MCF 10A (cell line): ENCODE results near the gene DOHH. TPM values are rescaled to one million over a fixed set of nuclear protein-coding genes. Genes with fewer than 3 reads are reported as not detected.

Experiments
- BruUV-seq: library from RNA; stranded (reverse); fragments of 400-500 nt; replicated peaks from 2 replicates; lab custom pipeline; 2021; lab: Mats Ljungman, UMichigan
- CTCF ChIA-PET: fragments of 300-600 bp; sonication (Branson Sonifier 250); formaldehyde crosslinking; extraction: SDS; loops from one replicate; lab custom pipeline; 2021; ENCODE audit warnings: antibody characterized with exemption, inconsistent platforms; lab: Yijun Ruan, JAX
- POLR2A ChIA-PET: fragments of 300-600, 350-650 bp; sonication (Branson Sonifier 250); formaldehyde crosslinking; extraction: SDS; loops from one replicate; lab custom pipeline; 2020; ENCODE audit warnings: antibody characterized with exemption, inconsistent platforms; lab: Yijun Ruan, JAX
- DNase-seq: peaks from one replicate; pipeline ENCODE4 v3.0.0-alpha.2; 2018; ENCODE audit not compliant: unreplicated experiment
- H3K27ac Mint-ChIP-seq: one replicate; pipeline ENCODE4 v1.8.0; 2022; ENCODE audit warnings: mild to moderate bottlenecking, low read depth, mixed read lengths; ENCODE audit not compliant: unreplicated experiment
- H3K27me3 Mint-ChIP-seq: one replicate; pipeline ENCODE4 v1.8.0; 2022; ENCODE audit warnings: mixed read lengths; ENCODE audit not compliant: insufficient read depth, unreplicated experiment
- H3K36me3 Mint-ChIP-seq: one replicate; pipeline ENCODE4 v1.8.0; 2022; ENCODE audit warnings: mild to moderate bottlenecking, moderate library complexity, mixed read lengths; ENCODE audit not compliant: insufficient read depth, unreplicated experiment
- H3K4me1 Mint-ChIP-seq: one replicate; pipeline ENCODE4 v1.8.0; 2022; ENCODE audit warnings: mixed read lengths; ENCODE audit not compliant: insufficient read depth, unreplicated experiment
- H3K4me3 Mint-ChIP-seq: one replicate; pipeline ENCODE4 v1.8.0; 2022; ENCODE audit warnings: mild to moderate bottlenecking, moderate library complexity, mixed read lengths; ENCODE audit not compliant: unreplicated experiment
- H3K9me3 Mint-ChIP-seq: one replicate; pipeline ENCODE4 v1.8.0; 2022; ENCODE audit warnings: mixed read lengths; ENCODE audit not compliant: unreplicated experiment
- CTCF ChIP-seq: fragments of 200-600 bp; IDR thresholded peaks from one replicate; pipeline ENCODE4 v1.8.0; 2022; ENCODE audit warnings: antibody characterized with exemption, mild to moderate bottlenecking; ENCODE audit not compliant: unreplicated experiment
- intact Hi-C: fragments of 100-400 bp; cut with micrococcal nuclease; formaldehyde crosslinking; loops from 2 replicates; pipeline ENCODE4 v1.14.1; 2022
- total RNA-seq: library from RNA; stranded (reverse); gene quantifications from 2 replicates; pipeline ENCODE4 v1.2.3, GENCODE V29; 2022

The DOHH gene
- total RNA-seq, 1 experiment from 2014 or later = 16.3 TPM

- Mint-ChIP-seq H3K36me3 (peaks cover 63% of the 10 kb centered on the region), H3K4me1 (no peaks in the 10 kb centered on the region), H3K27ac (no peak overlapping the region), H3K4me3 (no peak overlapping the region), H3K27me3 (no peaks in the 10 kb centered on the region), H3K9me3 (no peaks in the 10 kb centered on the region)
- intact Hi-C loops = no loop called here
- BruUV-seq = no TSS peak
- ChIA-PET POLR2A (no interaction called here), CTCF (no interaction called here)
- no peak for DNase-seq
- no peak for TF ChIP-seq CTCF
These were observed 34.7 kb upstream of the DOHH start for GRCh38 chr19:3535235-3535535.

GRCh38 chr19:3534375-3535234 is 34.1 kb upstream of the DOHH start:
- no peak for DNase-seq
- POLR2A ChIA-PET = interaction anchor here (0.9 kb wide), 1 partner anchor 24 kb away, joined by 3 read pairs; no protein-coding TSS in a partner anchor
- no peak overlapping the region for H3K4me3 Mint-ChIP-seq
- no peaks in the 10 kb centered on the region for H3K4me1 Mint-ChIP-seq
- H3K27ac Mint-ChIP-seq = no peak overlapping the region
- CTCF ChIA-PET = interaction anchor here (1.4 kb wide), 1 partner anchor 62 kb away, joined by 3 read pairs; no protein-coding TSS in a partner anchor
- TF ChIP-seq CTCF = no peak
- no peaks in the 10 kb centered on the region for H3K27me3 Mint-ChIP-seq
- H3K9me3 Mint-ChIP-seq = no peaks in the 10 kb centered on the region
- intact Hi-C loops = no loop called here
- peaks cover 61% of the 10 kb centered on the region for H3K36me3 Mint-ChIP-seq
- TSS peak; percentile 35 for BruUV-seq

GRCh38 chr19:3533563-3534216 is 33.2 kb upstream of the DOHH start:
- H3K4me3 Mint-ChIP-seq = no peak overlapping the region
- no peaks in the 10 kb centered on the region for H3K4me1 Mint-ChIP-seq
- peaks cover 52% of the 10 kb centered on the region for H3K36me3 Mint-ChIP-seq
- intact Hi-C loops = no loop called here
- no peaks in the 10 kb centered on the region for H3K27me3 Mint-ChIP-seq
- ChIA-PET POLR2A (no interaction called here), CTCF (interaction anchor here (1.4 kb wide), 1 partner anchor 61 kb away, joined by 3 read pairs; no protein-coding TSS in a partner anchor)
- no peak for DNase-seq
- no peak for TF ChIP-seq CTCF
- no TSS peak for BruUV-seq
- H3K9me3 Mint-ChIP-seq = no peaks in the 10 kb centered on the region
- no peak overlapping the region for H3K27ac Mint-ChIP-seq

- no peaks in the 10 kb centered on the region for H3K27me3 Mint-ChIP-seq
- no TSS peak for BruUV-seq
- ChIA-PET CTCF (no interaction called here), POLR2A (no interaction called here)
- peaks cover 46% of the 10 kb centered on the region for H3K36me3 Mint-ChIP-seq
- no peaks in the 10 kb centered on the region for H3K9me3 Mint-ChIP-seq
- intact Hi-C loops = no loop called here
- TF ChIP-seq CTCF = no peak
- no peak overlapping the region for H3K27ac Mint-ChIP-seq
- no peaks in the 10 kb centered on the region for H3K4me1 Mint-ChIP-seq
- DNase-seq = no peak
- H3K4me3 Mint-ChIP-seq = no peak overlapping the region
These were observed 32.6 kb upstream of the DOHH start for GRCh38 chr19:3533033-3533432.
